ENCODE measurements around the gene SEC16B. TPM values are rescaled to one million over a fixed set of nuclear protein-coding genes. Genes with fewer than 3 reads are reported as not detected.

The SEC16B gene
- total and polyA plus RNA-seq, 2 of the 8 experiments (the other 6 are each of a cell fraction or from before 2014, with no cell fraction given), result 0.56 to 0.94 TPM

DNA sequence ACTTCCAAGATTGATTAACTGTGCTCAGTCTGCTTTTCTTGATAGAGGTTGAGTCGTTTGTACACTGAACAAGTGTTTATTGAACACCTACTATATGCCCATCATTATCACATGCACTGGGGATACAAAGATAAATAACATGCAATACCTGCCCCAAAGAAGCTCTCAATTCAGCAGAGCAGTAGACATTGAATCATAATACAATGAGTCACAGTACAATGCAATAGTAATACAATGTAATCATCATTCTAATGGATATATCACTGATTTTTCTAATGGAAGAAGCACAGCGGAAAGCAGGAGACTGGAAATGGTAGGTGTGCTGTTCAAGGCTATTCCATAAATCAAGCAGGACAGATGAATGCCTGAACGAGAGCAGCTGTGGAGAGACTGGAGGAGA is 3.7 kb upstream of the SEC16B start:
- DNase-seq (ENCODE audit: low read depth in 1 of 2, low spot score in 2 of 2), result no peak
- Histone ChIP-seq H4K8ac (ENCODE audit: extremely low read depth, insufficient read depth, low read length) (no peak overlapping the region), H3K4me1 (replicated peaks in 1 of 4; ENCODE audit: control insufficient read depth in 3 of 4, insufficient read depth in 4 of 4, low read length in 3 of 4) (no peaks in the 10 kb centered on the region), H3K27ac (ENCODE audit: low read depth, low read length) (no peak overlapping the region), H3K4me2 (ENCODE audit: insufficient read depth in 1 of 2, low read depth in 2 of 2, low read length in 2 of 2) (no peak overlapping the region), H4K5ac (ENCODE audit: insufficient read length, low read depth, low read length) (no peak overlapping the region), H2BK5ac (ENCODE audit: low read depth, low read length) (no peak overlapping the region), H2AK5ac (ENCODE audit: low read depth, low read length) (no peak overlapping the region), H3K79me1 (ENCODE audit: low read depth, low read length) (no peaks in the 10 kb centered on the region), H3K9ac (replicated peaks in 1 of 4; ENCODE audit: extremely low read depth in 1 of 4, low read depth in 3 of 4, low read length in 3 of 4) (no peak overlapping the region), H3K23ac (ENCODE audit: insufficient read length) (no peak overlapping the region), H3K14ac (ENCODE audit: insufficient read length) (no peak overlapping the region), H3K18ac (ENCODE audit: extremely low read depth, low read length) (no peak overlapping the region), H2BK120ac (replicated peaks; ENCODE audit: low read depth, low read length) (no peak overlapping the region), H3K36me3 (ENCODE audit: control insufficient read depth in 2 of 4, insufficient read depth in 4 of 4, low read length in 3 of 4) (no peaks in the 10 kb centered on the region), H3K23me2 (ENCODE audit: low read depth, low read length) (no peaks in the 10 kb centered on the region), H4K20me1 (replicated peaks in 1 of 2; ENCODE audit: control insufficient read depth in 1 of 2, insufficient read depth in 2 of 2, low read length in 2 of 2) (no peaks in the 10 kb centered on the region), H2BK15ac (ENCODE audit: low read length) (no peak overlapping the region), H3K79me2 (ENCODE audit: control insufficient read depth in 1 of 2, insufficient read depth in 2 of 2, low read length in 2 of 2) (no peaks in the 10 kb centered on the region), H4K91ac (replicated peaks; ENCODE audit: insufficient read length, low read length) (no peak overlapping the region), H3K9me3 (ENCODE audit: insufficient read depth in 2 of 2, low read depth in 1 of 2, low read length in 1 of 2) (no peaks in the 10 kb centered on the region), H3K27me3 (replicated peaks in 1 of 4; ENCODE audit: control insufficient read depth in 3 of 4, extremely low read depth in 1 of 4, insufficient read depth in 3 of 4, low read length in 3 of 4) (no peaks in the 10 kb centered on the region), H3K56ac (replicated peaks; ENCODE audit: insufficient read length, low read depth, low read length) (no peak overlapping the region), H3K4ac (replicated peaks; ENCODE audit: insufficient read length, low read depth, low read length) (no peak overlapping the region), H3K4me3 (ENCODE audit: extremely low read depth in 1 of 4, insufficient read depth in 2 of 4, low read depth in 3 of 4, low read length in 4 of 4) (no peak overlapping the region), H2AFZ (ENCODE audit: low read length) (no peak overlapping the region), H2BK20ac (ENCODE audit: low read length) (no peak overlapping the region), H2BK12ac (ENCODE audit: low read depth, low read length) (no peak overlapping the region)
- WGBS, 2 experiments (ENCODE audit: extremely low coverage in 1 of 2, insufficient coverage in 1 of 2, insufficient read length in 1 of 2, insufficient replicate concordance in 2 of 2, low coverage in 1 of 2, low lambda C conversion rate in 2 of 2, missing lambda C conversion rate in 1 of 2), result 87% methylated on average over 3 of the region's 3 CpGs; no CpG with 5 or more reads in 1 of the 2 experiments
- POLR2A ChIA-PET (ENCODE audit: partially characterized antibody), result no interaction called here
- CTCF ChIA-PET (ENCODE audit: partially characterized antibody), result interaction anchor here (0.6 to 1.0 kb wide), 2 partner anchors 12 to 59 kb away, joined by 3 read pairs; no protein-coding TSS in a partner anchor
- no peak for FAIRE-seq
- TF ChIP-seq NANOG (IDR thresholded peaks at IDR 0.05; ENCODE audit: insufficient read depth, low read depth, low read length, poor library complexity, severe bottlenecking) (no peak), RAD21 (IDR thresholded peaks at IDR 0.05 in 1 of 2, conservative IDR thresholded peaks at IDR 0.05 in 1 of 2; ENCODE audit: low read depth in 2 of 2, low read length in 2 of 2) (no peak), KDM5A (IDR thresholded peaks at IDR 0.05; ENCODE audit: low read length) (no peak), SP4 (IDR thresholded peaks at IDR 0.05; ENCODE audit: low read length) (no peak), KDM1A (IDR thresholded peaks at IDR 0.05; ENCODE audit: borderline replicate concordance, low read length) (no peak), EGR1 (IDR thresholded peaks at IDR 0.05; ENCODE audit: borderline replicate concordance, low read depth, low read length) (no peak), BRCA1 (IDR thresholded peaks at IDR 0.05; ENCODE audit: low read depth, low read length) (no peak), YY1 (IDR thresholded peaks at IDR 0.05; ENCODE audit: low read depth, low read length) (no peak), POU5F1 (IDR thresholded peaks at IDR 0.05; ENCODE audit: low read depth, low read length) (no peak), PHF8 (conservative IDR thresholded peaks at IDR 0.05; ENCODE audit: low read depth, low read length) (no peak), TAF1 (IDR thresholded peaks at IDR 0.05; ENCODE audit: low read depth, low read length) (no peak), SP2 (IDR thresholded peaks at IDR 0.05; ENCODE audit: low read length) (no peak)
- TF ChIP-seq, protein P1, sequence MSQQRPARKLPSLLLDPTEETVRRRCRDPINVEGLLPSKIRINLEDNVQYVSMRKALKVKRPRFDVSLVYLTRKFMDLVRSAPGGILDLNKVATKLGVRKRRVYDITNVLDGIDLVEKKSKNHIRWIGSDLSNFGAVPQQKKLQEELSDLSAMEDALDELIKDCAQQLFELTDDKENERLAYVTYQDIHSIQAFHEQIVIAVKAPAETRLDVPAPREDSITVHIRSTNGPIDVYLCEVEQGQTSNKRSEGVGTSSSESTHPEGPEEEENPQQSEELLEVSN (IDR thresholded peaks at IDR 0.05), result no peak

All from H1 (cell line).